ENCODE measurements around the gene MACIR.

DNA sequence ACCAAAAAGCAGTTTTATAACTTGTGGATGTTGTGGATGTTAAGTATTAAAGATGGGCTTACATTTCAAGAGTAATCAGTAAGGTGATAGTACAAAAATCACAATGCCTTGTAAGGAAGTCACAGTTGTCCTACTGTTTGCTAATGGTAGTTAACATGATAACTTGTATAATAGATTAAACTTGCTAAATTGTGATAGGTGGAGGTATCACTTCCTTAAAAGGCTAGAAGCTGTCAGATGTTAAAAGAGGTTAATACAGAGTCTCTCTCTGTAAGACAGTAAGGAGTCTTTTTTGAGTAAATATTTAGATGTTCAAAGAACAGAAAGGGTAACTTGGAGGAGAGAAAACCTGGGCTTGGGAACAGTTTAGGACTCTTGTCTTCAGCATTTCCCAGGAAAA lies 14.2 kb upstream of the MACIR start:
- TF ChIP-seq, protein P1, sequence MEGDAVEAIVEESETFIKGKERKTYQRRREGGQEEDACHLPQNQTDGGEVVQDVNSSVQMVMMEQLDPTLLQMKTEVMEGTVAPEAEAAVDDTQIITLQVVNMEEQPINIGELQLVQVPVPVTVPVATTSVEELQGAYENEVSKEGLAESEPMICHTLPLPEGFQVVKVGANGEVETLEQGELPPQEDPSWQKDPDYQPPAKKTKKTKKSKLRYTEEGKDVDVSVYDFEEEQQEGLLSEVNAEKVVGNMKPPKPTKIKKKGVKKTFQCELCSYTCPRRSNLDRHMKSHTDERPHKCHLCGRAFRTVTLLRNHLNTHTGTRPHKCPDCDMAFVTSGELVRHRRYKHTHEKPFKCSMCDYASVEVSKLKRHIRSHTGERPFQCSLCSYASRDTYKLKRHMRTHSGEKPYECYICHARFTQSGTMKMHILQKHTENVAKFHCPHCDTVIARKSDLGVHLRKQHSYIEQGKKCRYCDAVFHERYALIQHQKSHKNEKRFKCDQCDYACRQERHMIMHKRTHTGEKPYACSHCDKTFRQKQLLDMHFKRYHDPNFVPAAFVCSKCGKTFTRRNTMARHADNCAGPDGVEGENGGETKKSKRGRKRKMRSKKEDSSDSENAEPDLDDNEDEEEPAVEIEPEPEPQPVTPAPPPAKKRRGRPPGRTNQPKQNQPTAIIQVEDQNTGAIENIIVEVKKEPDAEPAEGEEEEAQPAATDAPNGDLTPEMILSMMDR (IDR thresholded peaks at IDR 0.05), result no peak
- TF ChIP-seq POLR2A (IDR thresholded peaks at IDR 0.05), result no peak
